Psoas muscle (tissue), 8 donors: ENCODE measurements around the gene KLHL30. TPM values are rescaled to one million over a fixed set of nuclear protein-coding genes. Genes with fewer than 3 reads are reported as not detected.
A peak's percentile ranks its signal among the peaks of the same experiment; 100 is the strongest.

Experiments
- ATAC-seq, 4 donors: fragments of 200-7000 bp; cut with Tn5 transposase; one replicate each; pipeline ENCODE4 v1.9.1; 2020; ENCODE audit warnings: moderate library complexity in 3 of 4, mild to moderate bottlenecking in 2 of 4
- DNase-seq, 2 donors: peaks; one replicate each; pipeline ENCODE4 v3.0.0-alpha.2; 2020
- H3K27ac ChIP-seq: fragments of 200-600 bp; one replicate; pipeline ENCODE4 v1.8.0; 2022
- H3K27me3 ChIP-seq, 3 donors: fragments of 200-600 bp in 1 of 3; one replicate each; pipeline versions ENCODE4 v1.6.1 to v1.8.0; 2013 to 2022; ENCODE audit warnings: low read length in 2 of 3, mild to moderate bottlenecking in 2 of 3, moderate library complexity in 1 of 3; ENCODE audit not compliant: insufficient read depth in 3 of 3
- H3K36me3 ChIP-seq, 2 donors: fragments of 200-600 bp in 1 of 2; one replicate each; pipeline versions ENCODE4 v1.6.1 to v1.8.0; 2013 to 2022; ENCODE audit warnings: low read depth in 1 of 2, mild to moderate bottlenecking in 1 of 2, moderate library complexity in 1 of 2; ENCODE audit not compliant: insufficient read depth in 1 of 2
- H3K4me1 ChIP-seq: fragments of 200-600 bp; one replicate; pipeline ENCODE4 v1.8.0; 2022
- H3K4me3 ChIP-seq: fragments of 200-600 bp; one replicate; pipeline ENCODE4 v1.8.0; 2022; ENCODE audit warnings: mild to moderate bottlenecking
- H3K9me3 ChIP-seq: fragments of 200-600 bp; one replicate; pipeline ENCODE4 v1.8.0; 2022
- WGBS, 3 donors: extraction: QIAGEN DNeasy Blood & Tissue Kit; methylation state at CpG; one replicate each; pipeline versions ENCODE4 v1.1.6 to v1.1.7; 2013; 5-methylcytosine and 5-hydroxymethylcytosine counted together
- intact Hi-C, 2 donors: fragments of 100-400 bp; cut with DNase I; formaldehyde crosslinking; loops; one replicate each; pipeline versions ENCODE4 v1.11.0 to v1.14.2; 2022
- polyA plus RNA-seq, 3 donors: library from polyadenylated mRNA; stranded (reverse); fragments of 200-250 nt; gene quantifications; one replicate each; pipeline ENCODE4 v1.2.3, GENCODE V29; 2013
- total RNA-seq, 4 donors: library from RNA; stranded (reverse); fragmentation: NEBNext Ultra II Directional in 2 of 4; extraction: Animal tissue kit (Norgen Biotek cat#: 25700) in 2 of 4; gene quantifications; one replicate each; pipeline versions ENCODE4 v1.2.1 to v1.2.4, GENCODE V29; 2021 to 2023
- TF ChIP-seq, protein P1 (sequence below): fragments of 200-600 bp; IDR thresholded peaks from one replicate; pipeline ENCODE4 v1.8.0; 2022; ENCODE audit warnings: antibody characterized with exemption
- donor health status: healthy with polysubstance abuse.
- donor health status: DM: no; HTN: no; CAD: no; lungs with moderate emphysema.
- donor health status: Bipolar disorder and iron deficiency.
- donor health status: healthy.
- donor health status: DM: yes; HTN: yes; CAD: no.
- donor health status: DM: no; HTN: no; CAD: no.
- donor health status: DM: no; HTN: no; CAD: no.
- donor health status: DM: yes; HTN: yes; CAD: no.

KLHL30 gene
- total and polyA plus RNA-seq, 7 donors: 67.7 to 175 (median 121) TPM

GRCh38 chr2:238130696-238131628 lies 7.5 kb upstream of the KLHL30 start:
- 90 to 93% (median 91%) methylated on average over 60 to 68 of the region's 68 CpGs for WGBS, 3 donors
- H3K27me3 ChIP-seq: no peaks in the 10 kb centered on the region
- TF ChIP-seq, protein P1, sequence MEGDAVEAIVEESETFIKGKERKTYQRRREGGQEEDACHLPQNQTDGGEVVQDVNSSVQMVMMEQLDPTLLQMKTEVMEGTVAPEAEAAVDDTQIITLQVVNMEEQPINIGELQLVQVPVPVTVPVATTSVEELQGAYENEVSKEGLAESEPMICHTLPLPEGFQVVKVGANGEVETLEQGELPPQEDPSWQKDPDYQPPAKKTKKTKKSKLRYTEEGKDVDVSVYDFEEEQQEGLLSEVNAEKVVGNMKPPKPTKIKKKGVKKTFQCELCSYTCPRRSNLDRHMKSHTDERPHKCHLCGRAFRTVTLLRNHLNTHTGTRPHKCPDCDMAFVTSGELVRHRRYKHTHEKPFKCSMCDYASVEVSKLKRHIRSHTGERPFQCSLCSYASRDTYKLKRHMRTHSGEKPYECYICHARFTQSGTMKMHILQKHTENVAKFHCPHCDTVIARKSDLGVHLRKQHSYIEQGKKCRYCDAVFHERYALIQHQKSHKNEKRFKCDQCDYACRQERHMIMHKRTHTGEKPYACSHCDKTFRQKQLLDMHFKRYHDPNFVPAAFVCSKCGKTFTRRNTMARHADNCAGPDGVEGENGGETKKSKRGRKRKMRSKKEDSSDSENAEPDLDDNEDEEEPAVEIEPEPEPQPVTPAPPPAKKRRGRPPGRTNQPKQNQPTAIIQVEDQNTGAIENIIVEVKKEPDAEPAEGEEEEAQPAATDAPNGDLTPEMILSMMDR: no peak
- no peak overlapping the region for H3K27ac ChIP-seq
- H3K4me3 ChIP-seq: no peak overlapping the region
- peaks cover 9% of the 10 kb centered on the region for H3K4me1 ChIP-seq
- ATAC-seq (no peak), DNase-seq (peak; percentile 9 to 50)
- no peaks in the 10 kb centered on the region for H3K36me3 ChIP-seq
- intact Hi-C loops: loop anchor here in 1 of 2 donors (10.0 kb wide), 2 partner anchors 166 to 266 kb away; partner anchors contain the start of gene UBE2F
- H3K9me3 ChIP-seq: no peaks in the 10 kb centered on the region

DNA sequence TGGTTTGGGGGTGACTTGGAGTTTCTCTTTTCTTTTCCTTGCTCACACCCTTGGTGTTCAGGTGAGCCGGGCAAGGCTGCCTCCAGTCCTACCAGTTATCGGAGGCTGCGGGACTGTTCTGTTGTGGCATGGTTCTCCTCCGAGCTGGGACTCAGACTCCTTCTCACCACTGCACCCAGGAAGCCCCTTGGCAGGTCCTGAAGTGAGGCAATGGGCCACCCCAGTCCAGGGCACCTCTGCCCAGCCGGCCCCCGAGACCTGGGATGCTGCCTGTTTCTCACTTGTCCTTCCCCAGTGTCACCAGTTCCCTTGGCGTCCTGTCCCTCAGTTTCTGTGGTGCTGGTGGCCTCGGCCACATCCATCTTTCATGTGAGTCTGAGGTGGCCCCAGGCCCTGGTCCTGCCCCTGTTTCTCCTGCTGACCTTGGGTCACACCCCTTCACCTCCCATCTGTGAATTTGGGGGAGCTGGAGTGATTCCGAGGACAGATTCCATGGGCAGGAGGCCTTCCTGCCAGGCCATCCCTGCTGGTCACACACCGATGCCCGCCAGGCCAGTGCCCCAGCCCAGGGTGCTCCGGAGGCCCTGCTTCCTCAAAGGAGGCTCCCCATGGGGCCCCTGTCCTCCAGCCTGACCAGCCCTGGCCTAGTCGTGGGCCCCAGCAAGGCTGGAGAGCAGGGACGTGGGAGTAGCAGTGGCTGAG lies 6.6 kb upstream of the KLHL30 start:
- DNase-seq (peak; percentile 9 to 45), ATAC-seq (no peak)
- WGBS, 3 donors: 89 to 95% (median 93%) methylated on average over 14 of the region's 14 CpGs
- Histone ChIP-seq H3K27me3 (no peaks in the 10 kb centered on the region), H3K27ac (no peak overlapping the region), H3K4me1 (peaks cover 17% of the 10 kb centered on the region), H3K4me3 (no peak overlapping the region), H3K9me3 (no peaks in the 10 kb centered on the region), H3K36me3 (no peaks in the 10 kb centered on the region)
- TF ChIP-seq, protein P1: no peak
- intact Hi-C loops: loop anchor here (2.0 to 10.0 kb wide), 3 partner anchors 69 to 267 kb away; partner anchors contain the start of gene UBE2F (in 1 of the 2)

DNA sequence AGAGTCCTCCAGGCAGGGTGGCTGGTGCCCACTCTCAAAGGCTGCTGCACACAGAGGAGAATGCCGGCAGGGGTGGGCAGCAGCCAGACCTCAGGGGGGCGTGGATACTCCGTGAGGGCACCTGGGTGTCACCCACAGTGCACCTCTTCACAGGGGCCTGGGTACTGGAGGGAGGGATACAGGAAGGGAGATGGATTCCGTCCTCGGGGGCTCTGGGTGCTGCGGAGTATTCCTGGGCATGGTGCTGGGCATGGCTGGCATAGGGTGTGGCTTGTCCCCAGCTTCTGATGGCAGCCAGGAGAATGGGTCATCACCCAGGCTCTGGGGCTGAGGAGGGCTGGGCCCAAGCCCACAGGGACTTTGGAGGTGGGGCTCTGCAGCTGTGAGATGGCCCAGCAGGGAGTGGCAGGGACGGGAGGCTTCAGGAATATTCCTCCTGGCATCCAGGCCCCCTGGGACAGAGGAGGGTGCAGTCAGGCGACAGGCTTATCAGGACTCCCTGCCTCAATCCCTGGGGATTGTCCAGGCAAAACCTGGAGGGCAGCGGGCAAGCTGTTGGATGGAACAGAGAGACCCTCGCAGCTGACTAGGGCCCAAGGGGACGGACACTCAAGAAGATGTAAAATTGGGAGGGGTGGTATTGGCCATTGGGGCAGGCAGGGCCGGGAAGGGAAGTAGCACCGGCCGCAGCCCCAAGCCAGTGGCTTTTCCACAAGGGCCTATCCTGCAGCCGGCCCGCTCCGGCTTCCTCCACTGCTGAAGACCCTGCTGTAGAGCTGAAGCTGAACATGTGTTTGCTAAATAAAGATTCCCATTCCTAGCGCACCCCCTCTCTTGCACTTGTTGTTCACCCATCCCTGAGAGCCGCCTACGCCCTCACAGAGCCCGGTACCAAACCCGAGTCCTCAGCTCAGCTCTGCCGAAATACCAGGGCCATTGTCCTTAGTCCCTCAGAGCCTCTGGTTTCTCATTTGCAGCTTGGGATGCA lies 5.7 kb upstream of the KLHL30 start:
- no peaks in the 10 kb centered on the region for H3K36me3 ChIP-seq
- 89 to 91% (median 91%) methylated on average over 20 to 23 of the region's 23 CpGs for WGBS, 3 donors
- H3K4me1 ChIP-seq: peaks cover 23% of the 10 kb centered on the region
- no peak overlapping the region for H3K4me3 ChIP-seq
- ATAC-seq (no peak), DNase-seq (peak; percentile 9 to 36)
- intact Hi-C loops: loop anchor here (2.0 to 10.0 kb wide), 3 partner anchors 70 to 268 kb away; partner anchors contain the start of gene UBE2F (in 1 of the 2)
- H3K27me3 ChIP-seq: no peaks in the 10 kb centered on the region
- TF ChIP-seq, protein P1: no peak
- H3K27ac ChIP-seq: no peak overlapping the region
- H3K9me3 ChIP-seq: no peaks in the 10 kb centered on the region
